Stomach (tissue), 9 donors: ENCODE results near the gene KPNA1. TPM values are rescaled to one million over a fixed set of nuclear protein-coding genes. Genes with fewer than 3 reads are reported as not detected.

Experiments
- DNase-seq, 2 donors: peaks; one replicate each; pipeline versions ENCODE4 v3.0.0 to v3.0.0-alpha.2; 2013 to 2019
- H3K27ac ChIP-seq, 5 donors: fragments of 200-600 bp in 4 of 5; sonication (generic) in 4 of 5; one replicate each; pipeline ENCODE4 v1.5.1; 2013 to 2019; ENCODE audit warnings: mild to moderate bottlenecking in 1 of 5, moderate library complexity in 1 of 5
- H3K27me3 ChIP-seq, 3 donors: fragments of 200-600 bp; sonication (generic); one replicate each; pipeline ENCODE4 v1.5.1; 2017 to 2019; ENCODE audit warnings: mixed run types in 1 of 3
- H3K36me3 ChIP-seq, 4 donors: fragments of 200-600 bp; sonication (generic); 1 replicate in 3 of 4; 2 replicates in 1 of 4; pipeline ENCODE4 v1.5.1; 2016 to 2019
- H3K4me1 ChIP-seq, 4 donors: fragments of 200-600 bp; sonication (generic); one replicate each; pipeline ENCODE4 v1.5.1; 2016 to 2019
- H3K4me3 ChIP-seq, 4 donors: fragments of 200-600 bp; sonication (generic) in 3 of 4; one replicate each; pipeline ENCODE4 v1.5.1; 2016 to 2019; ENCODE audit warnings: mild to moderate bottlenecking in 1 of 4
- H3K9me3 ChIP-seq, 4 donors: fragments of 200-600 bp; sonication (generic); one replicate each; pipeline ENCODE4 v1.5.1; 2016 to 2019
- EP300 ChIP-seq: sonication (generic); formaldehyde crosslinking; IDR thresholded peaks from one replicate; pipeline ENCODE4 v1.6.1; 2017; ENCODE audit warnings: antibody characterized with exemption
- POLR2A ChIP-seq, 4 donors: fragments of 450-650 bp; IDR thresholded peaks; one replicate each; pipeline ENCODE4 v1.6.1; 2016; ENCODE audit warnings: antibody characterized with exemption in 4 of 4, control low read depth in 2 of 4, mild to moderate bottlenecking in 1 of 4, moderate library complexity in 1 of 4
- POLR2AphosphoS5 ChIP-seq, 3 donors: sonication (generic); formaldehyde crosslinking; IDR thresholded peaks; one replicate each; pipeline ENCODE4 v1.6.1; 2016; ENCODE audit warnings: antibody characterized with exemption in 3 of 3
- WGBS, 5 donors: extraction: QIAGEN DNeasy Blood & Tissue Kit in 3 of 5; methylation state at CpG; one replicate each; pipeline versions ENCODE4 v1.1.5 to v1.1.7; 2013 to 2018; 5-methylcytosine and 5-hydroxymethylcytosine counted together
- intact Hi-C: fragments of 100-400 bp; cut with DNase I; formaldehyde crosslinking; loops from one replicate; pipeline ENCODE4 v1.15.1; 2023; ENCODE audit warnings: low total_unique reads
- polyA plus RNA-seq, 3 donors: library from polyadenylated mRNA; stranded (reverse); fragments of 200-250 nt; gene quantifications; one replicate each; pipeline ENCODE4 v1.2.3, GENCODE V29; 2013
- total RNA-seq, 5 donors: library from RNA; depleted of rRNA; stranded (reverse); fragments of >200 nt; gene quantifications; one replicate each; pipeline versions ENCODE4 v1.1.0 to v1.2.3, GENCODE V29; 2014 to 2016
- TF ChIP-seq, protein P1 (sequence below), 7 experiments: fragments of 450-650 bp in 4 of 7; fragments of 200-600 bp in 3 of 7; sonication (generic) in 3 of 7; IDR thresholded peaks; one replicate each; pipeline ENCODE4 v1.5.1; 2016 to 2019; ENCODE audit warnings: antibody characterized with exemption in 7 of 7, control low read depth in 2 of 7, mild to moderate bottlenecking in 1 of 7
- donor health status: healthy with polysubstance abuse.
- donor health status: Bipolar disorder and iron deficiency.
- donor health status: healthy.

Gene KPNA1
- total and polyA plus RNA-seq, 8 donors = 6.7 to 88.4 (median 32.0) TPM

DNA sequence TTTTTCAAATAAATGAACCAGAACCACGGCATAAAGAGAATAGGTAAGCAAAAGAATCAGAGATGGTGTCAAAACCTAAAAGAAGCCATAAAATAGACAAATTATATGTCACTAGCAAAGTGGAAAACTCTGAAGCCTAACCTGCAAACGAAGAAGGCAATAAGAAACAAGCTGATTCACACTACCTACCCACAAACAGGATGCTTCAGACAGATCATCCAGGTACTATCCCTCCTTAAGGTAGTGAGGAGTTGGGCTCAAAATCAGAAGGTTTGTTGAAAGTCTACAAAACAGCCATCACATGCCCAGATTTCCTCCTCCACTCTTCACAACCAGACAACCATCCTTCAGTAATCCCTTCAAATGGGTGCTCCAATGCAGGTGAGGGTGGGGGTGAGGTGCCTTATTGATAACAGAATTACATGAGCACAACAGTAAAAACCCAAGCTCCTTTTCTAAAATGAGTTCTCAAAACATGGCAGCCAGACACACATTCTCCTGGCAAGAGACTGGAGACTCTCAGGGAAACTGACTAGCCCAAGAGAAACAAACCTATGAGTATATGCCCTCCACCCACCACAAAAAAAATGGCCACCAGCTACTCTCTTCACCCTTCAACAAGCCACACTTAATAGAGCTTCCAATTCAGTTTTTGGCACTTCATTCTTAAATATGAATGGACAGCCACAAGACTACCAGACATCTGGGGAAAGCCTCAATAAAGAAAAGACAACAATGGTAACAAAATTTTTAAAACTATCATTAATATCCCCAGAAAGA lies 6.4 kb downstream of the KPNA1 start:
- intact Hi-C loops = no loop called here
- Histone ChIP-seq H3K27ac (peak overlapping the region in 4 of 5 donors; percentile 2 to 49 (median 32)), H3K4me3 (no peak overlapping the region), H3K27me3 (no peaks in the 10 kb centered on the region), H3K36me3 (no peaks in the 10 kb centered on the region), H3K9me3 (no peaks in the 10 kb centered on the region), H3K4me1 (peaks cover 19 to 74% (median 47%) of the 10 kb centered on the region in 4 donors)
- TF ChIP-seq POLR2A (IDR thresholded peaks at IDR 0.05) = no peak
- no peak for TF ChIP-seq POLR2AphosphoS5 (IDR thresholded peaks at IDR 0.05)
- TF ChIP-seq EP300 = no peak
- TF ChIP-seq, protein P1, sequence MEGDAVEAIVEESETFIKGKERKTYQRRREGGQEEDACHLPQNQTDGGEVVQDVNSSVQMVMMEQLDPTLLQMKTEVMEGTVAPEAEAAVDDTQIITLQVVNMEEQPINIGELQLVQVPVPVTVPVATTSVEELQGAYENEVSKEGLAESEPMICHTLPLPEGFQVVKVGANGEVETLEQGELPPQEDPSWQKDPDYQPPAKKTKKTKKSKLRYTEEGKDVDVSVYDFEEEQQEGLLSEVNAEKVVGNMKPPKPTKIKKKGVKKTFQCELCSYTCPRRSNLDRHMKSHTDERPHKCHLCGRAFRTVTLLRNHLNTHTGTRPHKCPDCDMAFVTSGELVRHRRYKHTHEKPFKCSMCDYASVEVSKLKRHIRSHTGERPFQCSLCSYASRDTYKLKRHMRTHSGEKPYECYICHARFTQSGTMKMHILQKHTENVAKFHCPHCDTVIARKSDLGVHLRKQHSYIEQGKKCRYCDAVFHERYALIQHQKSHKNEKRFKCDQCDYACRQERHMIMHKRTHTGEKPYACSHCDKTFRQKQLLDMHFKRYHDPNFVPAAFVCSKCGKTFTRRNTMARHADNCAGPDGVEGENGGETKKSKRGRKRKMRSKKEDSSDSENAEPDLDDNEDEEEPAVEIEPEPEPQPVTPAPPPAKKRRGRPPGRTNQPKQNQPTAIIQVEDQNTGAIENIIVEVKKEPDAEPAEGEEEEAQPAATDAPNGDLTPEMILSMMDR (IDR thresholded peaks at IDR 0.05) = no peak
- WGBS, 5 donors = 87 to 95% (median 92%) methylated on average over 2 of the region's 2 CpGs
- no peak for DNase-seq

DNA sequence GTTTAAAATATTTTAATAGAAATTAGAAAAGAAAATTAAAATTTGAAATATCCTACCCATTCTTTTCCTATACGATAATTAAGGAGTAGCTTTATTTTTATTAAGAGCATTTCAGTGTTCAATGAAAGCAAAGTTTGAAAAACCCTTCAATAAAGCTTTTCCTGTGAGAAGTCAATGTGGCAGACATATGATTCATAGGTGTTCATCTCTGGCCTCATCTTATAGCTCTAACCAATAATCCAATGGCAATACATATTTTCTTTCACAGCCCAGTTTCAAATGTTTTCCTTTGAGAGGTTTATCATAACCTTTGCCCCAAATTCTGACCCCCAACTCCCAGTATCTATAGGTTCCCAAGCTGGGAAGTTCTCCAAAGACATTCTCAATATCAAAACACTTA lies 8.3 kb downstream of the KPNA1 start:
- Histone ChIP-seq H3K9me3 (no peaks in the 10 kb centered on the region), H3K27me3 (no peaks in the 10 kb centered on the region), H3K4me3 (no peak overlapping the region), H3K4me1 (peaks cover 13 to 70% (median 44%) of the 10 kb centered on the region in 4 donors), H3K36me3 (no peaks in the 10 kb centered on the region), H3K27ac (no peak overlapping the region)
- WGBS, 5 donors = 91 to 100% (median 100%) methylated on average over 1 of the region's 1 CpG
- TF ChIP-seq, protein P1 (IDR thresholded peaks at IDR 0.05) = no peak
- no peak for TF ChIP-seq EP300
- TF ChIP-seq POLR2A (IDR thresholded peaks at IDR 0.05) = no peak
- no peak for TF ChIP-seq POLR2AphosphoS5 (IDR thresholded peaks at IDR 0.05)
- intact Hi-C loops = no loop called here
- no peak for DNase-seq

DNA sequence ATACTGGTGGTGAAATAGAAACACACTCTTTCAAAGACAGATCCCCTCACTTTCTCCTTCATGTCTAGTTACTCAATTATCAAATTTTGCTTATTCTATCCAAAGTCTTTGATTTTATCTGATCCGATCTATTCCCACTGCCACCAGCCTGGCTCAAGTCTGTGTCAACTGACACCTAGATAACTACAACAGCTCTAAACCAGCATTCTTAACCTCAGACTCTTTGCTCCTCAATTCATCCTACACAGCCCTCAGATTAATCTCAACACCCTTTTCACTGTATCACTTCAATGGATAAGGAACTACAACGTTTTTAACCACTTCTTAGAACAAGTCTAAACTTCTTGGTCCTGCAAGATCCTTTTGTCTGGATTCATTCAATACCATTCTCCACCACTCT lies 9.1 kb downstream of the KPNA1 start:
- H3K9me3 ChIP-seq = no peaks in the 10 kb centered on the region
- H3K27me3 ChIP-seq = no peaks in the 10 kb centered on the region
- WGBS, 5 donors = 39 to 60% (median 48%) methylated on average over 2 of the region's 2 CpGs
- no peak overlapping the region for H3K27ac ChIP-seq
- H3K4me3 ChIP-seq = no peak overlapping the region
- peaks cover 6 to 69% (median 40%) of the 10 kb centered on the region in 4 donors for H3K4me1 ChIP-seq
- intact Hi-C loops = no loop called here
- no peak for DNase-seq
- H3K36me3 ChIP-seq = no peaks in the 10 kb centered on the region
- TF ChIP-seq, protein P1 (IDR thresholded peaks at IDR 0.05) = no peak
- TF ChIP-seq POLR2A (IDR thresholded peaks at IDR 0.05) (no peak), POLR2AphosphoS5 (IDR thresholded peaks at IDR 0.05) (no peak), EP300 (no peak)

DNA sequence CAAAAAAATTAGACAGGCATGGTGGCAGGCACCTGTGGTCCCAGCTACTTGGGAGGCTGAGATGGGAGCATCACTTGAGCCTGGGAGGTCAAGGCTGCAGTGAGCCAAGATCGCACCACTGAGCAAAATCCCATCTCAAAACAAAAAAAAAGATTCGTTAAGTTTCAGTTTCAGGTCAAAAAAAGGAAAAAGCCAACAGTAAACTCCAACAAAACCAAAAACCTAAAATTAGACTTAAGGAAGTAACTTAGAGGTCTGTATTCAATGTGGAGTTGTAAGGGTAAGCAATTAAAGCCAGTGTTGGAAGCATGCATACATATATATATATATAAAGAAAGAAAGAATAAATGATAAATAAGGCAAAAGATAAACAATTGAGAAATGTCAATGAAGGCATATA lies 11.8 kb downstream of the KPNA1 start:
- H3K4me1 ChIP-seq = peaks cover 0 to 63% (median 35%) of the 10 kb centered on the region in 4 donors
- no peak for DNase-seq
- intact Hi-C loops = no loop called here
- H3K27me3 ChIP-seq = no peaks in the 10 kb centered on the region
- no peaks in the 10 kb centered on the region for H3K9me3 ChIP-seq
- no peaks in the 10 kb centered on the region for H3K36me3 ChIP-seq
- 85 to 98% (median 91%) methylated on average over 2 of the region's 2 CpGs for WGBS, 5 donors
- H3K4me3 ChIP-seq = no peak overlapping the region
- TF ChIP-seq, protein P1 (IDR thresholded peaks at IDR 0.05) = no peak
- no peak for TF ChIP-seq POLR2AphosphoS5 (IDR thresholded peaks at IDR 0.05)
- TF ChIP-seq EP300 = no peak
- TF ChIP-seq POLR2A (IDR thresholded peaks at IDR 0.05) = no peak
- H3K27ac ChIP-seq = no peak overlapping the region
